Hepatocyte (in vitro differentiated cells): Measurements from ENCODE around the gene COG6.

ENCODE experiments used
- EZH2 ChIP-seq: fragments of 200-600 bp; sonication (generic); IDR thresholded peaks from 2 replicates; pipeline ENCODE4 v1.6.1; 2016; ENCODE audit warnings: antibody characterized with exemption, mild to moderate bottlenecking, borderline replicate concordance
- EZH2phosphoT487 ChIP-seq: fragments of 200-600 bp; sonication (generic); IDR thresholded peaks from one replicate; pipeline ENCODE4 v1.6.1; 2018; ENCODE audit warnings: antibody characterized with exemption, mild to moderate bottlenecking, low read depth, moderate library complexity; ENCODE audit not compliant: unreplicated experiment, severe bottlenecking
- TF ChIP-seq, protein P1 (sequence below): fragments of 200-600 bp; sonication (generic); IDR thresholded peaks from 2 replicates; pipeline ENCODE4 v1.5.1; 2016; ENCODE audit warnings: antibody characterized with exemption, mild to moderate bottlenecking; ENCODE audit not compliant: poor library complexity

DNA sequence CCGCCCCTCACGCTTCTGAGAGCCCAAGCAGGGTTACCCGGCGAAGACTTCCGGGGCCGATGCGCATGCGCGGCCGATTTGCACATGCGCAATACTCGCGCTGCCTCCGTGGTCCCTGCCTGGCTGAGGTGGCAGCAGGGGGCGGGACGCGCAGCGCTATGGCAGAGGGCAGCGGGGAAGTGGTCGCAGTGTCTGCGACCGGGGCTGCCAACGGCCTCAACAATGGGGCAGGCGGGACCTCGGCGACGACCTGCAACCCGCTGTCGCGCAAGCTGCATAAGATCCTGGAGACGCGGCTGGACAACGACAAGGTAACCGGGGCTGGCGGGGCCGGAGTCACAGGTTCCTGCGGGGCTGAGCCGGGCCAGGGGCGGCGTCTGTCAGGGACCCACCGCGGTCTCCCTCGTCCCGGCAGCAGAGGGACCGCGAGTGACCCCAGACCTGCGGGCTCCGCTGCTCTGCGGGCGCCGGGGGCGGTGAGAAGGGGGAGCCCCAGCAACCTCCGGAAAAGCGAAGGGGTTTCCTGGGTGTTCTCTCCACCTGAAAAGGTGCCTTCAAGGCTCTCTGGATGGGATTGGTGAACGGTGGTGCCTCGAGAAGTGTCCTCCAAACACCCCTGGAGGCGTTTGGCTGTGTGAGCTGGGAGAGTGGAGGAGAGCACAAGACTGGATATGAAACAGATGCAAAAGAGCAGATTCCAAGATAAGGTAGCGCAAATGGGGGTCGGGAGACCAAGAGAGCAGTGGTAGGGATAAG is at the start of gene COG6:
- TF ChIP-seq, protein P1, sequence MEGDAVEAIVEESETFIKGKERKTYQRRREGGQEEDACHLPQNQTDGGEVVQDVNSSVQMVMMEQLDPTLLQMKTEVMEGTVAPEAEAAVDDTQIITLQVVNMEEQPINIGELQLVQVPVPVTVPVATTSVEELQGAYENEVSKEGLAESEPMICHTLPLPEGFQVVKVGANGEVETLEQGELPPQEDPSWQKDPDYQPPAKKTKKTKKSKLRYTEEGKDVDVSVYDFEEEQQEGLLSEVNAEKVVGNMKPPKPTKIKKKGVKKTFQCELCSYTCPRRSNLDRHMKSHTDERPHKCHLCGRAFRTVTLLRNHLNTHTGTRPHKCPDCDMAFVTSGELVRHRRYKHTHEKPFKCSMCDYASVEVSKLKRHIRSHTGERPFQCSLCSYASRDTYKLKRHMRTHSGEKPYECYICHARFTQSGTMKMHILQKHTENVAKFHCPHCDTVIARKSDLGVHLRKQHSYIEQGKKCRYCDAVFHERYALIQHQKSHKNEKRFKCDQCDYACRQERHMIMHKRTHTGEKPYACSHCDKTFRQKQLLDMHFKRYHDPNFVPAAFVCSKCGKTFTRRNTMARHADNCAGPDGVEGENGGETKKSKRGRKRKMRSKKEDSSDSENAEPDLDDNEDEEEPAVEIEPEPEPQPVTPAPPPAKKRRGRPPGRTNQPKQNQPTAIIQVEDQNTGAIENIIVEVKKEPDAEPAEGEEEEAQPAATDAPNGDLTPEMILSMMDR, result peak; percentile 6
- TF ChIP-seq EZH2phosphoT487 (no peak), EZH2 (no peak)
